OCI-LY7 (cell line): ENCODE measurements around the gene ST6GALNAC2. TPM values are rescaled to one million over a fixed set of nuclear protein-coding genes. Genes with fewer than 3 reads are reported as not detected.

Experiments used
- BruUV-seq: library from RNA; stranded (reverse); fragments of 400-500 nt; replicated peaks from 2 replicates; lab custom pipeline; 2021; lab: Mats Ljungman, UMichigan
- CTCF ChIA-PET: fragments of 300-600 bp; sonication (Branson Sonifier 250); formaldehyde crosslinking; loops from one replicate; lab custom pipeline; 2022; ENCODE audit warnings: antibody characterized with exemption; ENCODE audit not compliant: unreplicated experiment; lab: Charles Lee
- POLR2A ChIA-PET: fragments of 300-600 bp; sonication (Branson Sonifier 250); formaldehyde crosslinking; loops from one replicate; lab custom pipeline; 2022; ENCODE audit warnings: antibody characterized with exemption; lab: Charles Lee
- DNase-seq: peaks from one replicate; pipeline ENCODE4 v3.0.0-alpha.2; 2015; ENCODE audit warnings: low spot score
- H2AFZ ChIP-seq: fragments of 200-600 bp; sonication (generic), shearing (Covaris generic); 2 replicates; pipeline ENCODE4 v1.6.1; 2014; ENCODE audit warnings: mild to moderate bottlenecking, antibody characterized with exemption, low read length, moderate library complexity
- H3K27ac ChIP-seq: fragments of 200-600 bp; sonication (generic); 2 replicates; pipeline ENCODE4 v1.5.1; 2014; ENCODE audit warnings: mixed run types, low read depth, mild to moderate bottlenecking, moderate library complexity, low read length, inconsistent platforms; ENCODE audit not compliant: poor library complexity, severe bottlenecking
- H3K36me3 ChIP-seq: fragments of 200-600 bp; sonication (generic); 2 replicates; pipeline ENCODE4 v1.6.1; 2014; ENCODE audit warnings: mild to moderate bottlenecking, antibody characterized with exemption, low read length, moderate library complexity, mixed read lengths; ENCODE audit not compliant: insufficient read depth
- H3K4me1 ChIP-seq: fragments of 200-600 bp; sonication (generic); 2 replicates; pipeline ENCODE4 v1.5.1; 2014; ENCODE audit warnings: mild to moderate bottlenecking, low read length; ENCODE audit not compliant: insufficient read depth, poor library complexity, severe bottlenecking
- H3K4me2 ChIP-seq: fragments of 200-600 bp; sonication (generic); 2 replicates; pipeline ENCODE4 v1.6.1; 2014; ENCODE audit warnings: mild to moderate bottlenecking, low read length
- H3K4me3 ChIP-seq: fragments of 200-600 bp; sonication (generic); 2 replicates; pipeline ENCODE4 v1.5.1; 2014; ENCODE audit warnings: mild to moderate bottlenecking, low read depth, low read length; ENCODE audit not compliant: poor library complexity, severe bottlenecking
- H3K79me2 ChIP-seq: fragments of 200-600 bp; sonication (generic); 2 replicates; pipeline ENCODE4 v1.6.1; 2016; ENCODE audit warnings: low read depth, mild to moderate bottlenecking, low read length, moderate library complexity, mixed read lengths; ENCODE audit not compliant: insufficient read depth
- H3K9me2 ChIP-seq: fragments of 200-600 bp; sonication (generic); 2 replicates; pipeline ENCODE4 v1.6.1; 2016; ENCODE audit warnings: mild to moderate bottlenecking, low read length, mixed read lengths; ENCODE audit not compliant: insufficient read depth
- H3K9me3 ChIP-seq: fragments of 200-600 bp; sonication (generic); 2 replicates; pipeline ENCODE4 v1.6.1; 2014; ENCODE audit warnings: mild to moderate bottlenecking, mixed run types, low read length, mixed read lengths
- H4K20me1 ChIP-seq: fragments of 200-600 bp; sonication (generic); 2 replicates; pipeline ENCODE4 v1.6.1; 2014; ENCODE audit warnings: mild to moderate bottlenecking, antibody characterized with exemption, low read length, moderate library complexity, mixed read lengths; ENCODE audit not compliant: insufficient read depth
- CTCF ChIP-seq: fragments of 200-600 bp; sonication (generic); conservative IDR thresholded peaks from 2 replicates; pipeline ENCODE4 v1.5.1; 2014; ENCODE audit warnings: mild to moderate bottlenecking, antibody characterized with exemption, low read length, moderate library complexity, mixed read lengths
- EZH2phosphoT487 ChIP-seq: fragments of 200-600 bp; sonication (generic); IDR thresholded peaks from 2 replicates; pipeline ENCODE4 v1.6.1; 2018; ENCODE audit warnings: low read depth, borderline replicate concordance, mild to moderate bottlenecking, mixed run types, antibody characterized with exemption, low read length, moderate library complexity, mixed read lengths
- intact Hi-C: fragments of 100-400 bp; cut with micrococcal nuclease; formaldehyde crosslinking; loops from one replicate; pipeline ENCODE4 v1.10.0; 2022; ENCODE audit not compliant: unreplicated experiment
- total RNA-seq, 2 experiments: library from RNA; depleted of rRNA in 1 of 2; stranded (reverse); fragments of >200 nt in 1 of 2; shearing (Covaris generic) in 1 of 2; gene quantifications; 2 replicates each; pipeline ENCODE4 v1.2.3, GENCODE V29; 2014 to 2022

The ST6GALNAC2 gene
- total RNA-seq, 2 experiments from 2014 or later: not detected

- intact Hi-C loops: no loop called here
- no peak overlapping the region for H3K4me2 ChIP-seq
Observed at GRCh38 chr17:76601065-76601464, 15.4 kb upstream of the ST6GALNAC2 start.

GRCh38 chr17:76599694-76600460 lies 14.2 kb upstream of the ST6GALNAC2 start:
- TF ChIP-seq CTCF: no peak
- TF ChIP-seq EZH2phosphoT487: no peak
- no peaks in the 10 kb centered on the region for H4K20me1 ChIP-seq
- H3K79me2 ChIP-seq: no peaks in the 10 kb centered on the region
- no peak overlapping the region for H3K4me2 ChIP-seq
- BruUV-seq: no TSS peak
- H3K36me3 ChIP-seq: no peaks in the 10 kb centered on the region
- H3K9me3 ChIP-seq: 0 out of 2 replicates have a peak, but pooled peaks cover 5% of the 10 kb centered on the region
- no peak for DNase-seq
- H3K27ac ChIP-seq: no peak overlapping the region
- CTCF ChIA-PET: interaction anchor here (1.2 kb wide), 1 partner anchor 10 kb away, joined by 4 read pairs; no protein-coding TSS in a partner anchor
- intact Hi-C loops: no loop called here
- H2AFZ ChIP-seq: no peak overlapping the region
- POLR2A ChIA-PET: interaction anchor here (2.3 kb wide), 1 partner anchor 10 kb away, joined by 9 read pairs; no protein-coding TSS in a partner anchor
- H3K9me2 ChIP-seq: no peaks in the 10 kb centered on the region
- H3K4me1 ChIP-seq: no peaks in the 10 kb centered on the region
- no peak overlapping the region for H3K4me3 ChIP-seq

More at GRCh38 chr17:76601065-76601464, 15.4 kb upstream of the ST6GALNAC2 start:
- H3K4me3 ChIP-seq: no peak overlapping the region
- H3K9me3 ChIP-seq: 0 out of 2 replicates have a peak, but pooled peaks cover 5% of the 10 kb centered on the region
- no peaks in the 10 kb centered on the region for H3K4me1 ChIP-seq
- CTCF ChIA-PET: interaction anchor here (0.7 to 1.2 kb wide), 2 partner anchors 12 to 56 kb away, joined by 3 to 4 read pairs; no protein-coding TSS in a partner anchor
- no peaks in the 10 kb centered on the region for H3K36me3 ChIP-seq
- TF ChIP-seq EZH2phosphoT487: no peak
- no peak for TF ChIP-seq CTCF
- H3K9me2 ChIP-seq: no peaks in the 10 kb centered on the region
- no peak overlapping the region for H3K27ac ChIP-seq
- no peaks in the 10 kb centered on the region for H4K20me1 ChIP-seq
- POLR2A ChIA-PET: interaction anchor here (0.5 kb wide), 1 partner anchor 246 kb away, joined by 3 read pairs; no protein-coding TSS in a partner anchor
- no peak overlapping the region for H2AFZ ChIP-seq
- H3K79me2 ChIP-seq: no peaks in the 10 kb centered on the region
- no TSS peak for BruUV-seq
- DNase-seq: no peak
